SK-N-SH (cell line): ENCODE results near the gene TBRG1. TPM values are rescaled to one million over a fixed set of nuclear protein-coding genes. Genes with fewer than 3 reads are reported as not detected.

Source experiments
- CTCF ChIA-PET: fragments of 300-600, 350-600 bp; formaldehyde crosslinking; extraction: SDS; loops from one replicate; lab custom pipeline; 2021; lab: Yijun Ruan, JAX
- POLR2A ChIA-PET: fragments of 350-600 bp; sonication (Branson Sonifier 250); formaldehyde crosslinking; extraction: SDS; loops from one replicate; lab custom pipeline; 2020; ENCODE audit warnings: antibody characterized with exemption, inconsistent platforms; lab: Yijun Ruan, JAX
- DNase-seq: peaks from one replicate; pipeline ENCODE4 v3.0.0; 2012
- H2AFZ ChIP-seq: fragments of 200-600 bp; sonication (generic); 2 replicates; pipeline ENCODE4 v1.8.1; 2016; ENCODE audit warnings: antibody characterized with exemption, mild to moderate bottlenecking, low read depth
- H3F3A ChIP-seq: fragments of 200-600 bp; sonication (generic); replicated peaks from 2 replicates; pipeline ENCODE3; 2016; ENCODE audit warnings: antibody characterized with exemption, mild to moderate bottlenecking; ENCODE audit not compliant: insufficient read depth
- H3K27ac ChIP-seq, 2 experiments: fragments of 200-500 bp in 1 of 2; fragments of 200-600 bp in 1 of 2; sonication (Bioruptor generic) in 1 of 2; sonication (generic), shearing (Covaris generic) in 1 of 2; 2 replicates each; pipeline versions ENCODE4 v1.5.1 to v1.6.1; 2014 to 2016; ENCODE audit warnings: low read depth in 2 of 2, inconsistent platforms in 1 of 2, low read length in 1 of 2, mild to moderate bottlenecking in 1 of 2, mixed read lengths in 1 of 2
- H3K27me3 ChIP-seq: fragments of 200-600 bp; sonication (generic), shearing (Covaris generic); 2 replicates; pipeline ENCODE4 v1.6.1; 2016; ENCODE audit warnings: mixed run types; ENCODE audit not compliant: insufficient read depth
- H3K36me3 ChIP-seq, 2 experiments: fragments of 200-500 bp in 1 of 2; fragments of 200-600 bp in 1 of 2; sonication (Bioruptor generic) in 1 of 2; sonication (generic) in 1 of 2; replicated peaks in 1 of 2; 2 replicates each; pipeline versions ENCODE3 to v1.5.1; 2014 to 2016; ENCODE audit warnings: low read length in 1 of 2, mild to moderate bottlenecking in 1 of 2; ENCODE audit not compliant: insufficient read depth in 2 of 2, control insufficient read depth in 1 of 2
- H3K4me1 ChIP-seq, 2 experiments: fragments of 200-500 bp in 1 of 2; fragments of 200-600 bp in 1 of 2; sonication (Bioruptor generic) in 1 of 2; sonication (generic), shearing (Covaris generic) in 1 of 2; 2 replicates each; pipeline versions ENCODE4 v1.5.1 to v1.6.1; 2014 to 2016; ENCODE audit warnings: low read depth in 1 of 2, low read length in 1 of 2, mixed run types in 1 of 2; ENCODE audit not compliant: insufficient read depth in 2 of 2, control insufficient read depth in 1 of 2
- H3K4me2 ChIP-seq: fragments of 200-600 bp; sonication (generic), shearing (Covaris generic); 2 replicates; pipeline ENCODE4 v1.6.1; 2017; ENCODE audit warnings: mixed run types
- H3K4me3 ChIP-seq, 2 experiments: fragments of 200-500 bp in 1 of 2; fragments of 200-600 bp in 1 of 2; sonication (Bioruptor generic) in 1 of 2; sonication (generic), shearing (Covaris generic) in 1 of 2; 2 replicates each; pipeline versions ENCODE4 v1.5.1 to v1.8.1; 2014 to 2016; ENCODE audit warnings: low read depth in 2 of 2, inconsistent platforms in 1 of 2, low read length in 1 of 2, mild to moderate bottlenecking in 1 of 2, mixed read lengths in 1 of 2, moderate library complexity in 1 of 2
- H3K79me2 ChIP-seq: fragments of 200-600 bp; sonication (generic); 2 replicates; pipeline ENCODE4 v1.8.1; 2017; ENCODE audit warnings: mild to moderate bottlenecking; ENCODE audit not compliant: insufficient read depth
- H3K9ac ChIP-seq: fragments of 200-600 bp; sonication (generic); 2 replicates; pipeline ENCODE4 v1.6.1; 2017; ENCODE audit warnings: mixed run types
- H3K9me2 ChIP-seq: fragments of 200-600 bp; sonication (generic); 2 replicates; pipeline ENCODE4 v1.6.1; 2017; ENCODE audit warnings: mixed run types
- H3K9me3 ChIP-seq: fragments of 200-600 bp; sonication (generic); 2 replicates; pipeline ENCODE4 v1.6.1; 2017; ENCODE audit warnings: mixed run types, mild to moderate bottlenecking, moderate library complexity
- H4K20me1 ChIP-seq: fragments of 200-600 bp; sonication (generic); 2 replicates; pipeline ENCODE4 v1.6.1; 2017; ENCODE audit warnings: mild to moderate bottlenecking, mixed run types; ENCODE audit not compliant: insufficient read depth
- CTCF ChIP-seq: fragments of 200-600 bp; sonication (generic); IDR thresholded peaks from 2 replicates; pipeline ENCODE4 v1.6.1; 2017; ENCODE audit warnings: antibody characterized with exemption, mild to moderate bottlenecking, moderate library complexity
- ELF1 ChIP-seq: IDR thresholded peaks from 2 replicates; pipeline ENCODE4 v1.4.0; 2012
- EP300 ChIP-seq, 2 experiments: IDR thresholded peaks; 2 replicates each; pipeline versions ENCODE4 v1.4.0 to v1.6.1; 2012; ENCODE audit warnings: borderline replicate concordance in 1 of 2, low read depth in 1 of 2, low read length in 1 of 2
- FOSL2 ChIP-seq: IDR thresholded peaks from 2 replicates; pipeline ENCODE4 v1.4.0; 2012; ENCODE audit warnings: low read depth, mild to moderate bottlenecking, moderate library complexity, borderline replicate concordance
- FOXJ3 ChIP-seq: sonication (generic); formaldehyde crosslinking; IDR thresholded peaks from 2 replicates; pipeline ENCODE4 v1.5.1; 2020; ENCODE audit warnings: mild to moderate bottlenecking, missing genetic modification reagents
- MAX ChIP-seq: IDR thresholded peaks from 2 replicates; pipeline ENCODE4 v1.4.0; 2012; ENCODE audit warnings: low read depth
- MEF2A ChIP-seq: IDR thresholded peaks from 2 replicates; pipeline ENCODE4 v1.4.0; 2012; ENCODE audit warnings: low read depth, borderline replicate concordance
- NFIC ChIP-seq: IDR thresholded peaks from 2 replicates; pipeline ENCODE4 v1.4.0; 2012; ENCODE audit warnings: borderline replicate concordance
- NRF1 ChIP-seq: IDR thresholded peaks from 2 replicates; pipeline ENCODE4 v1.6.1; 2012; ENCODE audit warnings: low read depth, mild to moderate bottlenecking, low read length
- POLR2AphosphoS5 ChIP-seq: IDR thresholded peaks from 2 replicates; pipeline ENCODE4 v1.6.1; 2012; ENCODE audit warnings: low read depth, low read length
- REST ChIP-seq: IDR thresholded peaks from 2 replicates; pipeline ENCODE4 v1.6.1; 2012; ENCODE audit warnings: mild to moderate bottlenecking, low read depth, low read length, moderate library complexity
- RFX5 ChIP-seq: IDR thresholded peaks from 2 replicates; pipeline ENCODE4 v1.6.1; 2012; ENCODE audit warnings: mild to moderate bottlenecking, improper control_type of control experiment, low read length
- RXRA ChIP-seq: IDR thresholded peaks from 2 replicates; pipeline ENCODE4 v1.4.0; 2012; ENCODE audit warnings: low read depth, mild to moderate bottlenecking, borderline replicate concordance
- SIN3A ChIP-seq: IDR thresholded peaks from 2 replicates; pipeline ENCODE4 v1.6.1; 2012; ENCODE audit warnings: low read depth, mild to moderate bottlenecking, low read length, moderate library complexity, borderline replicate concordance
- SMC3 ChIP-seq: IDR thresholded peaks from 2 replicates; pipeline ENCODE4 v1.6.1; 2012; ENCODE audit warnings: low read depth, low read length, improper control_type of control experiment
- TAF1 ChIP-seq: IDR thresholded peaks from 2 replicates; pipeline ENCODE4 v1.6.1; 2012; ENCODE audit warnings: low read depth, mild to moderate bottlenecking, low read length, moderate library complexity, borderline replicate concordance
- TEAD4 ChIP-seq: IDR thresholded peaks from 2 replicates; pipeline ENCODE4 v1.4.0; 2012; ENCODE audit warnings: mild to moderate bottlenecking, borderline replicate concordance; ENCODE audit not compliant: insufficient read depth
- USF1 ChIP-seq: IDR thresholded peaks from 2 replicates; pipeline ENCODE4 v1.4.0; 2012; ENCODE audit warnings: low read depth, borderline replicate concordance
- USF2 ChIP-seq: fragments of 150-350 bp; IDR thresholded peaks from 2 replicates; pipeline ENCODE4 v1.6.1; 2017; ENCODE audit warnings: antibody characterized with exemption, low read length, low read depth, borderline replicate concordance
- WGBS: methylation state at CpG from one replicate; pipeline ENCODE4 v1.1.6; 2017; ENCODE audit warnings: low lambda C conversion rate; 5-methylcytosine and 5-hydroxymethylcytosine counted together
- polyA plus RNA-seq, 3 experiments: library from polyadenylated mRNA; depleted of rRNA; stranded (reverse); fragments of >200 nt; gene quantifications; 2 replicates each; pipeline ENCODE4 v1.2.3, GENCODE V29; 2012

TBRG1 gene
- polyA plus RNA-seq, 1 of the 3 experiments (the other 2 are of a cell fraction) = 22.0 TPM

- no peaks in the 10 kb centered on the region for H3K4me1 ChIP-seq
- no peaks in the 10 kb centered on the region for H3K9me3 ChIP-seq
- no peak overlapping the region for H3K9ac ChIP-seq
- no peaks in the 10 kb centered on the region for H3K36me3 ChIP-seq
- H3K27me3 ChIP-seq = peaks cover 17% of the 10 kb centered on the region; the same call in 1 of the 2 replicates
- H3K4me2 ChIP-seq = no peak overlapping the region
- no peaks in the 10 kb centered on the region for H4K20me1 ChIP-seq
- ChIA-PET CTCF (interaction anchor here (1.1 to 1.5 kb wide), 2 partner anchors 11 to 27 kb away, joined by 4 read pairs; no protein-coding TSS in a partner anchor), POLR2A (no interaction called here)
- no peaks in the 10 kb centered on the region for H3F3A ChIP-seq
- H3K79me2 ChIP-seq = no peaks in the 10 kb centered on the region
- TF ChIP-seq CTCF (no peak), RXRA (no peak), USF1 (no peak), ELF1 (no peak), FOXJ3 (CRISPR knock-in tag) (no peak), REST (peak; percentile 74; the same call in 1 of the 2 replicates)
- H3K9me2 ChIP-seq = no peaks in the 10 kb centered on the region
- no peak overlapping the region for H2AFZ ChIP-seq
- H3K4me3 ChIP-seq = no peak overlapping the region
- no peak for DNase-seq
- no peak overlapping the region for H3K27ac ChIP-seq
- WGBS = 74% methylated on average over 8 of the region's 10 CpGs
Observed at GRCh38 chr11:124612567-124613246, 10.0 kb upstream of the TBRG1 start.

- Histone ChIP-seq H3F3A (no peaks in the 10 kb centered on the region), H3K27ac (no peak overlapping the region), H3K9ac (no peak overlapping the region), H3K4me3 (no peak overlapping the region), H3K4me1 (peaks cover 2 to 9% of the 10 kb centered on the region in 2 experiments; a peak in 3 of 4 replicates), H3K9me2 (no peaks in the 10 kb centered on the region), H3K36me3 (no peaks in the 10 kb centered on the region), H3K4me2 (no peak overlapping the region), H4K20me1 (peaks cover 5% of the 10 kb centered on the region; the same call in 1 of the 2 replicates), H2AFZ (no peak overlapping the region), H3K27me3 (peaks cover 34% of the 10 kb centered on the region; the same call in 1 of the 2 replicates), H3K9me3 (no peaks in the 10 kb centered on the region), H3K79me2 (peaks cover 11% of the 10 kb centered on the region)
- ChIA-PET CTCF (interaction anchor here (0.8 to 1.0 kb wide), 2 partner anchors 33 to 219 kb away, joined by 3 read pairs; no protein-coding TSS in a partner anchor), POLR2A (no interaction called here)
- 18% methylated on average over 5 of the region's 5 CpGs for WGBS
- DNase-seq = no peak
- TF ChIP-seq USF2 (no peak), FOSL2 (no peak), RFX5 (no peak), SMC3 (no peak), TEAD4 (no peak), SIN3A (no peak), NRF1 (no peak), NFIC (no peak), TAF1 (no peak), RXRA (no peak), EP300 (IDR thresholded peaks at IDR 0.05; ENCODE audit: borderline replicate concordance in 1 of 2, low read depth in 1 of 2, low read length in 1 of 2) (no peak), FOXJ3 (CRISPR knock-in tag) (no peak), MAX (no peak), MEF2A (no peak), POLR2AphosphoS5 (no peak)
Observed at GRCh38 chr11:124618863-124619262, 3.8 kb upstream of the TBRG1 start.
